ENCODE data around the gene UGT1A9.
"Not testable (repeated sequence)": the region's sequence is repeated elsewhere in the genome, so short reads cannot be mapped to it uniquely, and the experiment has no call there.

UGT1A9 gene

DNA sequence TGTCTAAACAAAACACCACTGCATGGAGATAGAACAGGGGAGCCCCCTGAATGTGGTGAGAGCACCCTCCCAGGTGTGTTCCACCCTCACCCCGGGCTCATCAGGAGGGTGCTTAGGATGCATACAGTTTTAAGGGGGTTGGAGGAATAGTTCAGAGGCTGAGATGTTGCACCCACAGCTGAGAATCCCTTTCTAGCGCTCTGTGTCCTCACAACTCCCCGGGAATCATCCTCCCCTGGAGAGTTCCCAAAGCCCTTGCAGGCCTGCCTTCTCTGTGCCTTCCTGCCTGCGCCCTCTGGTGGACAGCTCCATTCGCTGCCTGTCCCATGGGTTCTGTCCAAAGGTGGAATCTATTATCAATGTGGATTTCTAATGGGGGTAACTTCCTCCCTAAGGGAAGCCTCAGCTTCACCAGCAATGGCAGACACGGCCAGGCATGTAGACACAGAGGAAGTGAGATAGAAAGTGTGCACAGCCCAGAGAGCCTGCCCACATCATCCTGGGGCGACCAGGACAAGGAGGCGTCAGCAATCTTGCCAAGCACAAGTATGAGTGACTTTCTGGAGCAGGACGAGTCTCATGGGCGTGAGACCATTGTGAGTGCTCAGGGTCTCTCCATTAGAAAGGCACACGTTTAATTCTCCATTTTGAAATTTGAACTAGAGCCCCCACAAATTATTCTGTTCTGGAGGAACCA is 39.8 kb downstream of the UGT1A9 start:
- peak; percentile 88 for DNase-seq (ENCODE audit: low read depth)

DNA sequence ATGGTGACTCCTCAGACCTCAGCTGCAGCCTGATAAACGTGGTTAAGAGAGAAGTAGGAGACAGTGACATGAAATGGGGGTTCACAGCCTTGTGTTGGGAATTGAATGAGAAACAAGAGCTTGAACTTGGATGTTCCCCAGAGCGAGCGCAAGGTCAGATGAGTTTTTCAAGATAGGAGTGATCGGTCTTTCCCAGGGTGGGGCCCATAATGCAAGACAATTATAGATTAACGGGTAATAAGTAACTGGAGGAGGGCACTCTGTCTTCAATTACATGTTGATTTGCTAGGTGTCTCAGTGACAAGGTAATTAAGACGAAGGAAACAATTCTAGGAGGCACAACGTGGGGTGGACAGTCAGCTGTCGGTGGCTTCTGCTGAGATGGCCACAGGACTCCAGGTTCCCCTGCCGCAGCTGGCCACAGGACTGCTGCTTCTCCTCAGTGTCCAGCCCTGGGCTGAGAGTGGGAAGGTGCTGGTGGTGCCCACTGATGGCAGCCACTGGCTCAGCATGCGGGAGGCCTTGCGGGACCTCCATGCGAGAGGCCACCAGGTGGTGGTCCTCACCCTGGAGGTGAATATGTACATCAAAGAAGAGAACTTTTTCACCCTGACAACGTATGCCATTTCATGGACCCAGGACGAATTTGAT is 41.0 kb downstream of the UGT1A9 start, which contains the start of gene UGT1A5:
Gene UGT1A5, plus strand, starts transcription at position 297 of the 651 bp plus-strand sequence. Its CDS starts 85 bp downstream, at position 382.
- DNase-seq (ENCODE audit: low read depth), result no peak

DNA sequence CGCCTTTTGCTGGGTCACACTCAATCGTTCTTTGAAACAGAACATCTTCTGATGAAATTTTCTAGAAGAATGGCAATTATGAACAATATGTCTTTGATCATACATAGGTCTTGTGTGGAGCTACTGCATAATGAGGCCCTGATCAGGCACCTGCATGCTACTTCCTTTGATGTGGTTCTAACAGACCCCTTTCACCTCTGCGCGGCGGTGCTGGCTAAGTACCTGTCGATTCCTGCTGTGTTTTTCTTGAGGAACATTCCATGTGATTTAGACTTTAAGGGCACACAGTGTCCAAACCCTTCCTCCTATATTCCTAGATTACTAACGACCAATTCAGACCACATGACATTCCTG is 41.5 kb downstream of the UGT1A9 start:
- DNase-seq (ENCODE audit: low read depth), result no peak

DNA sequence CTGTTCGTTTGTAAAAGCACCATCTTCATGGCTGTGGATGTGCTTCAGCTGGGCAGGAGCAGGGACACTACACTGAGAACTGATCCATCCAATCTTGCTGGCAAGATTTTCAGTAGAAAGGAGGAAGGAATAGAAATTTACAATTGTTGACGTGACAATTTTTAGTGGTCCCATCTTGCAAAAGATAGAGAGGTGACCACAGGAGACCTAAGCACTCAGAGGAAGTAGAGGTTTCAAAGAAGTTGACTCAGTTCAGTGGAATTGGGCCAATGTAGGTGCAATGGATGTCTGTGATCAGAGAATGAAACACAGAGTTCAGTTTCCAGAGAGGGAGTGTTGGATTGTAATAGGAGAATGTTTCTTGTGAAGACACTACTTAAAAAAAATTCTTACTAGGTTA is 42.4 kb downstream of the UGT1A9 start:
- no peak for DNase-seq (ENCODE audit: low read depth)

DNA sequence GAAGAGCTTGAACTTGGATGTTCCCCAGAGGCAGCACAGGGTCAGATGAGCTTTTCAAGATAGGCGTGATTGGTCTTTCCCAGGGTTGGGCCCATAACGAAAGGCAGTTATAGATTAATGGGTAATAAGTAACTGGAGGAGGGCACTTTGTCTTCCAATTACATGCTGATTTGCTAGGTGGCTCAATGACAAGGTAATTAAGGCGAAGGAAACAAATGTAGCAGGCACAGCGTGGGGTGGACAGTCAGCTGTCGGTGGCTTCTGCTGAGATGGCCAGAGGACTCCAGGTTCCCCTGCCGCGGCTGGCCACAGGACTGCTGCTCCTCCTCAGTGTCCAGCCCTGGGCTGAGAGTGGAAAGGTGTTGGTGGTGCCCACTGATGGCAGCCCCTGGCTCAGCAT is 46.9 kb downstream of the UGT1A9 start, which contains the start of gene UGT1A4:
Gene UGT1A4, plus strand, starts transcription at position 185 of the 400 bp plus-strand sequence. Its CDS starts 85 bp downstream, at position 270.
- no peak for DNase-seq (ENCODE audit: low read depth)

DNA sequence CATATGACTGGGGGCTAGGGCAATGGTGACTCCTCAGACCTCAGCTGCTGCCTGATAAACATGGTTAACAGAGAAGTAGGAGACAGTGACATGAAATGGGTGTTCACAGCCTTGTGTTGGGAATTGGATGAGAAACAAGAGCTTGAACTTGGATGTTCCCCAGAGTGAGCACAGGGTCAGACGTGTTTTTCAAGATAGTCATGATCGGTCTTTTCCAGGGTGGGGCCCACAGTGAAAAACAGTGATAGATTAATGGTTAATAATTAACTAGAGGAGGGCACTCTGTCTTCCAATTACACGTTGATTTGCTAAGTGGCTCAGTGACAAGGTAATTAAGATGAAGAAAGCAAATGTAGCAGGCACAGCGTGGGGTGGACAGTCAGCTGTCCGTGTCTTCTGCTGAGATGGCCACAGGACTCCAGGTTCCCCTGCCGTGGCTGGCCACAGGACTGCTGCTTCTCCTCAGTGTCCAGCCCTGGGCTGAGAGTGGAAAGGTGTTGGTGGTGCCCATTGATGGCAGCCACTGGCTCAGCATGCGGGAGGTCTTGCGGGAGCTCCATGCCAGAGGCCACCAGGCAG is 57.1 kb downstream of the UGT1A9 start, which contains the start of gene UGT1A3:
Gene UGT1A3, plus strand, starts transcription at position 320 of the 579 bp plus-strand sequence. Its CDS starts 85 bp downstream, at position 405.
- DNase-seq (ENCODE audit: low read depth), result no peak

DNA sequence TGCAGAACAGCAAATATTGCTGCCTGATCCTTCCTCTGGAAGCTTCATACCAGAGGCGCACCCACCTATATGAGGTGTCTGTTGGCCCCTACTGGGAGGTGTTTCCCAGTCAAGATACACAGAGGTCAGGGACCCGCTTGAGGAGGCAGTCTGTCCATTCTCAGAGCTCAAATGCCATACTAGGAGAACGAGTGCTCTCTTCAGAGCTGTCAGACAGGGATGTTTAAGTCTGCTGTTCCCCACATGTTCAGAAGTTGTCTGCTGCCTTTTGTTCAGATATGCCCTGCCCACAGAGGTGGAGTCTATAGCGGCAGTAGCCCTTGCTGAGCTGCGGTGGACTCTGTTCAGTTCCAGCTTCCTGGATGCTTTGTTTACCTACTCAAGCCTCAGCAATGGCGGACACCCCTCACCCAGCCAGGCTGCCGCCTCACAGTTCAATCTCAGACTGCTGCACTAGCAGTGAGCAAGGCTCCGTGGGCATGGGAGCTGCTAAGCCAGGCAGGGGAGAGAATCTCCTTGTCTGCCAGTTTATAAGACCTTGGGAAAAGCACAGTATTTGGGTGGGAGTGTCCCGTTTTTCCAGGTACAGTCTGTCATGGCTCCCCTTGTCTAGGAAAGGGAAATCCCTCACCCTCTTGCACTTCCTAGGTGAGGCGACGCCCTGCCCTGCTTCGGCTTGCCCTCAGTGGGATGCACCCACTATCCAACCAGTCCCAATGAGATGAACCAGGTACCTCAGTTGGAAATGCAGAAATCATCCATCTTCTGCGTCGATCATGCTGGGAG is 65.4 kb downstream of the UGT1A9 start:
- not testable (repeated sequence) for DNase-seq (ENCODE audit: low read depth)

DNA sequence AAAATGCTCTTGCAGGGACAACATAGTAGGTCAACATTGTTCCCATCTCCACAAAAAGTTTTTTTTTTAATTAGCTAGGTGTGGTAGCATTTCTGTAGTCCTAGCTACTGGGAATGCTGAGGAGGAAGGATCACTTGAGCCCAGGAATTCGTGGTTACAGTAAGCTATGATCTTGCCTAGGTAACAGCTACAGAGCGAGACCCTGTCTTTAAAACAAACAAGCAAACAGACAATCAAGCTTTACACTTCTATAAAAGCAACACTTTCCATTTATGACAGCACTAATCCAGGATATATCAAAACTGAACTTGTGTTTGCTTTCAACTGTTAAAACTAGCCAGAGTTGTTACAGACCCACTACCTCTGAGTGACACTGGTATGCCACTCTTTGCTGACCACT is 69.2 kb downstream of the UGT1A9 start:
- no peak for DNase-seq (ENCODE audit: low read depth)

DNA sequence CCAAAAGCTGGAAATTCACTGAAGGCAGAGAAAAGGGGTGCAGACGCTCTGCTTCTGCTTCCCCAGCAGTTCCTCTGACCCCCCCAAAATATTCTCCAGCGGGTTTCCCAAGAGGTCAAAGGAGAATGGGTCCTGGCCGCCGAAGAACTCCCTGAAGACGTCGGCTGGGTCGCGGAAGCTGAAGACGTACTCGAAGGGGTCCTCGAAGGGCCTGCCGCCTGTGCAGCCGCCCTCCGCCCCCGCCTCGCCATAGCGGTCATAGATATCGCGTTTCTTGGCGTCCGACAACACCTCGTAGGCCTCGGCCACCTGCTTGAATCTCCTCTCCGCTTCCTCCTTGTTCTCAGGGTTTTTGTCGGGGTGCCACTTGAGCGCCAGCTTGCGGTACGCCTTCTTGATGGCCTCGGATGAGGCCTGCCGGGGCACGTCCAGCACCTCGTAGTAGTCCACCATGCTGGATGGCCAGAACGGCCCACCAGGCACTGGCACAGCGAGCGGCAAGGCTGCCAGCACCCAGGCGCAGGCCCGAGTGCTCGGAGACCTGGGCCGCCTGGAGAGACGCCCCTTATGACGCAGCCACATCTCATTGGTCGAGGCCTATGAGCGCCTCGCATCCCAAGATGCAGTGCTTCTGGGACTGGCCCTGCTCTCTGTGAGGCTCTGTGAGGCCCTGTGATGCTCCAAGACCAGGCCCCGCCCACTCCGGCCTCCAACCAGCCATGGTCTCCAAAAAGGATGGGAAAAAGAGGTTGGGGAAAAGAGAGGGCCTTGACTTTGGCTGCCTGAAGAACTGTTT is 72.0 kb downstream of the UGT1A9 start:
- no peak for DNase-seq (ENCODE audit: low read depth)

DNA sequence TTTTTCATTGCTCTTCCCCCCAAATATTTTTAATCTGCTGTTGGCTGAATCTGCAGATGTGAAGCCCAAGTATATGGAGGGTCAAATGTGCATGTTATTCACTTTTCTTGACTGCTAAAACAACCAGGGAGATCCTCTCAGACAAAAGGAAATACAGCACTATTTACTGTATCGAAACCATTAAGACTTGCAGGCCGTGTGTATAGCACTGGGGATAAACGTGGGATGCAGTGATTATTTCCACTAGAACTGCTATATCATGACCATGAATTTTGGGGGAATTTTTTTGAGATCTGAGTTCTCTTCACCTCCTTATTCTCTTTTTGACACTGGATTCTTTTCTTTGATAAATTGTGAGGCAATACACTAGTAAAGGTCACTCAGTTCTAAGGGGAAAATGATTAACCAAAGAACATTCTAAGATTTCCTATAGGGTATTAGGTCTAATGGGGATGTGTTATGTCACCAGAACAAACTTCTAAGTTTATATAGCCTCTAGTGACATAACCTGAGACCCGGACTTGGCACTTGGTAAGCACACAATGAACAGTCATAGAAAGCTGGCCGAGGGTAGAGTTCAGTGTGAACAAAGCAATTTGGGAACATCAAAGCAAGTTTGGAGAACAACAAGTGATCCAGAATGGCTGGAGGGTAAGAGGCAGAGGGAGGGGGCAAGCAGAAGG is 73.5 kb downstream of the UGT1A9 start:
- no peak for DNase-seq (ENCODE audit: low read depth)

DNA sequence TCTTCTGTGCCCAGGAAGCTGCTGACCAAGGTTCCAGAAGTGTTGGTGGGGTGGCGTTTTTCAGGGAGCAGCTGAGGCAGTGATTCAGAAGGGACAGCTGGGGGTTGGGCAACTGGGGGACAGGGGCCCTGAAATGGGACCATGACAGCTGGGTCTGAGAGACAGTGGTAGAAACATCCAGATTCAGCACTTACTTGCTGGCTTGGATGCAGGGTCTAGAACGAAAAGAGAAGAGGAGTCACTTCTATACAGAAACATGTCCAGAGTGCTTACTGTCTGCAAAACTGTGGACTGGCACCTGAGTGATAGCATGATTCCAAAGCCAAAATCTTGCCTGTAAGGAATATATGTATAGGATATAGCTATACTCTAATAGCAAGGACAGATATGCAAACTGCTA is 74.1 kb downstream of the UGT1A9 start:
- not testable (repeated sequence) for DNase-seq (ENCODE audit: low read depth)

DNA sequence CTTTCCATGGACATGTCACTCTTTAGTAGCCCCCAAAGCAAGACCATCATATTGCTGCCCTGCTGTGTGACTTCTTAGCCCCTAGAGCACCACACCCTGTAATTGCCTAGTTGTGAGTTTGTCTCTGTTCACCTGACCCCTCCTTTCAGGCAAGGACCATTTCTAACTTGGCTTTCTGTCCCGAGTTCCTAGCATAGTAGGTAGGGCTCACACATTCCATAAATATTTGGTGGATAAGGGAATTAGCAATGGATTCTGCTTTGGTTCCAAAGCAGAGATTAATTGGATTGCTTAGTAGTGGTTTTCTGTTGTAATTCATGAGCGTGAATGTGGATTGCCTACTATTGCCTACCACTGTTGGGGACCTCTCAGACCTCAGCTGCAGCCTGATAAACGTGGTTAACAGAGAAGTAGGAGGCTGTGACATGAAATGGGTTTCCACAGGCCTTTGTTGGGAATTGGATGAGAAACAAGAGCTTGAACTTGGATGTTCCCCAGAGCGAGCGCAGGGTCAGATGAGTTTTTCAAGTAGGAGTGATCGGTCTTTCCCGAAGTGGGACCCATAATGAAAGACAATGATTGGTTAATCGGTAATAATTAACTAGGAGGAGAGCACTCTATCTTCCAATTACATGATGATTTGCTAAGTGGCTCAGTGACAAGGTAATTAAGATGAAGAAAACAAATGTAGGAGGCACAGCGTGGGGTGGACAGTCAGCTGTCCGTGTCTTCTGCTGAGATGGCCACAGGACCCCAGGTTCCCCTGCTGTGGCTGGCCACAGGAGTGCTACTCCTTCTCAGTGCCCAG is 75.0 kb downstream of the UGT1A9 start:
- peak; percentile 22 for DNase-seq (ENCODE audit: low read depth)

DNA sequence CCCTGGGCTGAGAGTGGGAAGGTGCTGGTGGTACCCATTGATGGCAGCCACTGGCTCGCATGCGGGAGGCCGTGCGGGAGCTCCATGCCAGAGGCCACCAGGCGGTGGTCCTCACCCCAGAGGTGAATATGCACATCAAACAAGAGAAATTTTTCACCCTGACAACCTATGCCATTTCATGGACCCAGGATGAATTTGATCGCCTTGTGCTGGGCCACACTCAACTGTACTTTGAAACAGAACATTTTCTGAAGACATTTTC is 75.5 kb downstream of the UGT1A9 start:
- DNase-seq (ENCODE audit: low read depth), result no peak

DNA sequence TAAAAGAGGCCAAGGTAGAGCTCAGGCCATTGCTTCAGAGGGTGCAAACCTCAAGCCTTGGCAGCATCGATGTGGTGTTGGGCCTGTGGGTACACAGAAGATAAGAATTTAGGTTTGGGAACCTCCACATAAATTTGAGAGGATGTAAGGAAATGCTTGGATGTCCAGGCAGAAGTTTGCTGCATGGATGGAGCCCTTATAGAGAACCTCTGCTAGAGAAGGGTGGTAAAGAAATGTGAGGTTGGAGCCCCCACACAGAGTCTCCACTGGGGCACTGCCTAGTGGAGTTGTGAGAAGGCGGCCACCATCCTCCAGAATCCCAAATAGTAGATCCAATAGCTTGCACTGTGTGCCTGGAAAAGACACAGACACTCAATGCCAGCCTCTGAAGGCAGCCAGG is 79.0 kb downstream of the UGT1A9 start:
- not testable (repeated sequence) for DNase-seq (ENCODE audit: low read depth)

DNA sequence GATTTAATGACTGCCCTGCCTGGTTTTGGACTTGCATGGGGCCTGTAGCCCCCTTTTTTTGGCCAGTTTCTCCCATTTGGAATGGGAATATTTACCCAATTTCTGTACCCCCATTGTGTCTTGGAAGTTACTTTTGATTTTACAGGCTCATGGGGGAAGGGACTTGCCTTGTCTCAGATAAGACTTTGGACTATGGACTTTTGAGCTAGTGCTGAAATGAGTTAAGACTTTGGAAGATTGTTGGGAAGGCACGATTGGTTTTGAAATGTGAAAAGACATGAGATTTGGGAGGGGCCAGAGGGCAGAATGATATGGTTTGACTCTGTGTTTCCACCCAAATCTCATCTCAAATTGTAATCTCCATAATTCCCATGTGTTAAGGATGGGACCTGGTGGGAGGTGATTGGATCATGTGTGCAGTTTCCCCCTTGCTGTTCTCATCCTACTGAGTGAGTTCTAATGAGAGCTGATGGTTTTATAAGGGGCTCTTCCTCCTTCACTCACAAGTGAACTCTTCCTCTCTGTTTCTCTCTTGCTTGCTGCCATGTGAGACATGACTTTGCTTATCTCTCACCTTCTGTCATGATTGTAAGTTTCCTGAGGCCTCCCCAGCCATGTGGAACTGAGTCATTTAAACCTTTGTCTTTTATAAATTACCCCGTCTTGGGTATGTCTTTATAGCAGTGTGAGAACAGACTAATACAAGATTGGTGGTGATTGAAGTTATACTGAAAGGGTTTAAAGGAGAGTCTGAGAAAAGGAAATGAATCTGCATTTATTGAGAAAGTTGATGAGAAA is 79.7 kb downstream of the UGT1A9 start:
- DNase-seq (ENCODE audit: low read depth), result not testable (repeated sequence)

DNA sequence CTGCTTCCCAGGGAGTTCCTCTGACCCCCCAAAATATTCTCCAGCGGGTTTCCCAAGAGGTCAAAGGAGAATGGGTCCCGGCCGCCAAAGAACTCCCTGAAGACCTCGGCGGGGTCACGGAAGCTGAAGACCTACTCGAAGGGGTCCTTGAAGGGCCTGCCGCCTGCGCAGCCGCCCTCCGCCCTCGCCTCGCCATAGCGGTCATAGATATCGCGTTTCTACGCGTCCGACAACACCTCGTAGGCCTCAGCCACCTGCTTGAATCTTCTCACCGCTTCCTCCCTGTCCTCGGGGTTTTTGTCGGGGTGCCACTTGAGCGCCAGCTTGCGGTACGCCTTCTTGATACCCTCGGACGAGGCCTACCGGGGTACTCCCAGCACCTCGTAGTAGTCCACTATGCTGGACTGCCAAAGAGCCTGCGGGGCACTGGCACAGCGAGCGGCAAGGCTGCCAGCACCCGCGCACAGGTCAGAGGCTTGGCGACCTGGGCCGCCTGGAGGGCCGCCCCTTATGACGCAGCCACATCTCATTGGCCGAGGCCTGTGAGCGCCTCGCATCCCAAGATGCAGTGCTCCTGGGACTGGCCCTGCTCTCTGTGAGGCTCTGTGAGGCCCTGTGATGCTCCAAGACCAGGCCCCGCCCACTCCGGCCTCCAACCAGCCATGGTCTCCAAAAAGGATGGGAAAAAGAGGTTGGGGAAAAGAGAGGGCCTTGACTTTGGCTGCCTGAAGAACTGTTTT is 83.3 kb downstream of the UGT1A9 start:
- DNase-seq (ENCODE audit: low read depth), result no peak

DNA sequence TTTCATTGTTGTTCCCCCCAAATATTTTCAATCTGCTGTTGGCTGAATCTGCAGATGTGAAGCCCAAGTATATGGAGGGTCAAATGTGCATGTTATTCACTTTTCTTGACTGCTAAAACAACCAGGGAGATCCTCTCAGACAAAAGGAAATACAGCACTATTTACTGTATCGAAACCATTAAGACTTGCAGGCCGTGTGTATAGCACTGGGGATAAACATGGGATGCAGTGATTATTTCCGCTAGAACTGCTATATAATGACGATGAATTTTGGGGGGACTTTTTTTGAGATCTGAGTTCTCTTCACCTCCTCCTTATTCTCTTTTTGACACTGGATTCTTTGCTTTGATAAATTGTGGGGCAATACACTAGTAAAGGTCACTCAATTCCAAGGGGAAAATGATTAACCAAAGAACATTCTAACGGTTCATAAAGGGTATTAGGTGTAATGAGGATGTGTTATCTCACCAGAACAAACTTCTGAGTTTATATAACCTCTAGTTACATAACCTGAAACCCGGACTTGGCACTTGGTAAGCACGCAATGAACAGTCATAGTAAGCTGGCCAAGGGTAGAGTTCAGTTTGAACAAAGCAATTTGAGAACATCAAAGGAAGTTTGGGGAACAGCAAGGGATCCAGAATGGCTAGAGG is 84.9 kb downstream of the UGT1A9 start:
- no peak for DNase-seq (ENCODE audit: low read depth)

DNA sequence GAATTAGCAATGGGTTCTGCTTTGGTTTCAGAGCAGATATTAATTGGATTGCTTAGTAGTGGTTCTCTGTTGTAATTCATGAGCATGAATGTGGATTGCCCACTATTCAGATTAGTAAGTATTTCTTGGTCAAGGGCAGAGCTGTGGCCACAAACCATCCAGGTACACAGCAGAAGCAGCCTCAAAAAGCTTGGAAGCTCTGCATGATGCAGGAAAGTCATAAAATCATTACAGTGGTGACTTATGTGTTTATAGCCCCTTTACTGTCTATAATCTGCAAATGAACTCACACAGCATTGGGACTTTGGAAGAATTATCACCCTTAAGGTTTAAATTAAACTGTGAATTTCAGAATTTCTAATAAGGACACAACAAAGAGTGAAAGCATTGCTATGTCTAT is 86.4 kb downstream of the UGT1A9 start:
- DNase-seq (ENCODE audit: low read depth), result no peak

Measured in EH (cell line).